HG03139 (cell line): ENCODE measurements around the gene CYGB.

ENCODE experiments used
- ATAC-seq: cut with Tn5 transposase; IDR thresholded peaks from one replicate; pipeline ENCODE4 v1.9.1; 2021; ENCODE audit not compliant: unreplicated experiment

CYGB gene

DNA sequence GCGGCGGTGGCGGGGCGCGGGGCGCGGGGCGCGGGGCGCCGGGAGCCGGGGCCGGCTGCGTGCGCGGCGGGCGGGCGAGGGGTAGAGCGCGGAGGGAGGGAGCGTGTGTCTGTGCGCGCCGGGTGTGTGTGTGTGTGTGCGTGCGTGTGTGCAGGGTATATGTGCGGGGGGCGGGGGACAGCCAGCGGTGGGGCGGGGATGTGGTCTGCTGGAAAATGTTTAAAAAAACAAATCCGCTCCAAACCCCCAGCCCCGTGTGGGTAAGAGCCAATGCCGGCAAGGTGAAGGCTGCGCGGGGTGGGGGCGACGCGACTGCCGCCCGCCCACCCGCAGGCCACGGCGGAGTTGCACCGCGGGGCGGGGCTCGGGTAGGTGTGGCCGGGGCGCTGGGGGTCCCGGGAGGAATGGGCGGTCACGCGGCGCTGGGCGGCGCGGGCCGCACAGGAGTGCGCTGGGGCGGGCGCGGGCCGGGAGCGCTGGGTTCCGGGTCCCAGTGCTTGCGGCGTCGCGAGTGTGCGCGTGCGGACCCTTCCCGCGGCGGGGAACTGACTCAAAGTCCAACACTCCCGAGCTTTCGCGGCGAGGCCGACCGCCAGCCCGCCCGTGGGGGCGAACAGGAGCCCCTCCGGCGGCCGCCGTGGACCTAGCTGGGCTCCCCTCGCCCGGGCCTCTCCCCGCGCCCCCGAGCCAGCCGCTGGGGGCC is at the start of gene CYGB:
Gene CYGB (minus strand): TSS at position 132 of the 703 bp plus-strand sequence. CDS start 167 bp downstream, outside the sequence.
- no peak for ATAC-seq

DNA sequence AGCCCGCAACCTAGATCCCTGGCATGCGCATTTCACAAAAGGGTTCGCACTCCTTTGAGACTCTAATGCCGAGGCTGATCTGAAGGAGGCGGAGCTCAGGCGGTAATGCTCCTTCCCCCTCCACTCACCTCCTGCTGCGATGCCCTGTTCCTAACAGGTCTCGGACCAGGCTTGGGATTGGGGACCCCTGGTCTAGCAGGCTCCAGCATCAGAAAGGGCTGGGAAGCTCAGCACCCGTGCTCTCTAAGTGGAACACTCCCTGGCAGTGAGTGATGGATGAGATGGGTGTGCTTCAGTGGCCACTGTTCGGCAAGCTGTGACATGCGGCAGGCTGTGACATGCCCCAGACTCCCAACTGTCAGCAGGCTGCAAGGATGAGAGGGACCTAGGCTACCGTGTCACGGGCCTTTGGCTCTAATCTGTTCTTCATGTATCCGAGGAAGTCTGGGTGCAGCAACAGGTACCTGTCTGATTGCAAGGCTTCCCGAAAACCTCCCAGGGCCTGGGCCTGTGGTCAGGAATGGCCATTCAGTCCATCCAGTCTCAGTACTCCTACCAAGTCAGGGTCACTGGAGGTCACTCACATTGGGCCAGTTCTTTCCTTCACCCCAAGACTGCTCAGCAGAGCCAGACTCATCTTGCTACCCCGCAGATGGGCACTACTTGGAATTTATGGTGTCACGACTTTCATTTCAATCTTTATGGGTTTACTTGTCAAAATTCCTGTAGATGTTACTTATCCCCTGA is 49.4 kb upstream of the CYGB start:
- ATAC-seq, result no peak

DNA sequence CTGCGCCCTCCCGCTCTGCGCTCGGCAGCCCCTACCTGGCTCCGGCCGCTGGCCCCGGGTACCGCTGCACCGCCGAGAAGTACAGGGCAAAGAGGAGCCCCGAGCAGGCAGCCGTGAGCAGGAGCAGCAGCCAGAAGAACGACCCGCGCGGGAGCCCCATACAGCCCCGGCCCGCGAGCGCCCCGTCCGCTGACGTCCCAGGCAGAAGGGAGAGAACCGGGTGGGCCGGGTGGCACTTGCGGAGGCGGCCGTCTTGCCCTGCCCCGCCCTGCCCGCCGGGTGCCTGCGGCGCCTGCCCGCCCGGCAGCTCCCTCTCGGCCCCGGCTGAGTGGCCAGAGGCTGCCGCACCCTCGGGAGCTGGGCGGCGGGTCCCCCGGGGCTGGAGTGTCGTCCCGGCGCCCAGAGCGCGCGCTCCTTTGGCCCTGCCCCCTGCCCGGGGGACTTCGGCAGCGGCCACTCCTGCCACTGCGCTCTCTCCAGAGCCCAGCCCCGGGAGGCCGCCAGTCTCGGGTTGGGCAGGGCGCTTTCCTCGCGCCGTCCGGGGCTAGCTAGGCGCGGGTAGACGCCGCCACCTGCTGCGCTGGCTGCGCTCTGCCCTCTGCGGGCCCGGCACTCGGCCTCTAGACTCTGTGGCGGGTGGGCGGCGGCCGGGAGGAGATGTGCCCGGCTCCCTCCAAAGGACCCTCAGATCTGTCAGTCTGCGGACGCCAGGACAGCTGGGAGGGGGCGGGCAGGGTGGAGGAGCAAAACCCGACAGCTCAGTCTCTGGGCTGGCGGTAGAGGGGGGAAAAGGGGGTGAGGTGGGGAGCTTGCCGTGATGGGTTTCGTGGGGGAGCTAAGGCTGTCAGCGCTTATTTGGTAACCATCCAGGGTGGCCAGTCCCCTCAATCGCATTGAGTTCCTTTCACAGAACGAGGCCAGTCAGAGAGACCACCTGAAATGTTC is 48.4 kb upstream of the CYGB start, which contains the start of gene ST6GALNAC2:
Gene ST6GALNAC2 (minus strand): TSS at position 212 of the 945 bp plus-strand sequence. CDS start 52 bp downstream, at position 160.
- no peak for ATAC-seq

DNA sequence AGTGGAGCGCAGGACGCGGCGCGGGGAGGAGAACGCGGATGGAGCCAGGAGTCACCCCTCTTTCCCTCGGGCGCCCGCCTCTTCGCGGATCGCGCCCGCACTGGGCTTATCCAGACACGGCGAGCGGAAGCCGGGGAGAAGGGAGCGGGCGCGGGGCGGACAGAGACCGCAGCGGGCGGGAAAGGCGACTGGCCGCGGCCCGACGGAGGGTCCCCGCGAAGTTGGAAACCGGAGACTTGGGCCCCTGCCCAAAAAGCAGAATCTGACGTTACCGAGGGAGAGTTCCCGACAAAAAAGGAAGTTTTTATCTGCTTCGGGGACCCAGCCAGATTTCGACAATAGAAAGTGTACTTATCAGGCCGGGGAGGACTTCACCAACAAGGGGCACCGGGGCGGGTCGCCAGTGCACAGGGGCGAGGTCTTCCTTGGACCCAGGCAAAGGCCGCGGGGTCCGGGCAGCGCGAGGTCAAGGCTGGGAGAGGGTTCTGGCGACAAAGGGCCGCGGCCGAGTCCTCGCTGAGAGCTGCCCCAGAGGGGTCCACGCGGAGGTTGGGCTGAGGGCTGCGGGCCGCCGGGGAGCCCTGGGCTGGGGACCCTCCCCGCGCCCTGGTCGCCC is 47.6 kb upstream of the CYGB start:
- no peak for ATAC-seq

DNA sequence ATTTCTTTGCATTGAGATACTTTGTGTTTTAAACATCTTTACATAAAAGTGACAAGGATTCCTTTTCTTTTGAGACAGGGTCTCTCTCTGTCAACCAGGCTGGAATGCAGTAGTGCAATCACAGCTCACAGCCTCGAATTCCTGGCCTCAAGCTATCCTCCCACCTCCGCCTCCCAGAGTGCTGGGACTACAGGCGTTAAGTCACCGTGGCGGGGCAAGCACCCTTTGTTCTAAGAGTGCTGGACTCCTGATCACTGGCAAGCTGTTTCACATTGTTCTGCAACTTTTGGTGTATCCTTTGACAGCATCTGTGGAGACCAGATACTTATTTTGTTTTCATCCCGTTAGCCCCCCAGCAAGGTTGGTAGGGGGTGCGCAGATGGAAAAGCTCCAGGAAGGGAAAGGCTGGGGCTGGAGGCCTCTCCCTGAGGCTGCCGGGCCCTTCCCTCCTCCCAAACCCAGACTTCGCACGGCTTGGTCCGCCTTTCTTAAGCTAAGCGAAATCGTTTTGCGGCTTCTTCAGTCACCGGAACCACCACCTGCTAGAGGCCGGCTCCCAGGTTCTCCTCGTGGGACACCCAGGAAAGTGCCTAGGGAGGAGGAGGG is 47.0 kb upstream of the CYGB start:
- no peak for ATAC-seq

DNA sequence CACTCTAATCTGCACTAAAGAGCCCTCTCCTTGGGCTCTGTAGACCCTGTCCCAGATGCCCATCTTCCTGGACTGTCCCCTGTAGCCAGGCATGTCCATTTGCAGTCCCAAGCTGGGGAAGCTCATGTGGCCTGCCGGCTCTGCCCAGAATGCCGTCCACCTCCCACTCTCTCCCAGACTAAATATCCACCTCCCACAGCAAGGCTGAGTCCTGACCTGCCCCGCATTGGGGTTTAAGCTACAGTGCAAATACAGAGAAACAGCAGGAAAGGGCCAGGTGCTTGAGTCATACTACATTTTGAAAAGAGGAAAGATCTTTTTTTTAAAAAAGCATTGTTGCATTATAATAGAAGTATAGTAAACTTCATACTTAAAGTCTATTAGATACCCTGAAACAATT is 45.2 kb upstream of the CYGB start:
- ATAC-seq, result no peak

DNA sequence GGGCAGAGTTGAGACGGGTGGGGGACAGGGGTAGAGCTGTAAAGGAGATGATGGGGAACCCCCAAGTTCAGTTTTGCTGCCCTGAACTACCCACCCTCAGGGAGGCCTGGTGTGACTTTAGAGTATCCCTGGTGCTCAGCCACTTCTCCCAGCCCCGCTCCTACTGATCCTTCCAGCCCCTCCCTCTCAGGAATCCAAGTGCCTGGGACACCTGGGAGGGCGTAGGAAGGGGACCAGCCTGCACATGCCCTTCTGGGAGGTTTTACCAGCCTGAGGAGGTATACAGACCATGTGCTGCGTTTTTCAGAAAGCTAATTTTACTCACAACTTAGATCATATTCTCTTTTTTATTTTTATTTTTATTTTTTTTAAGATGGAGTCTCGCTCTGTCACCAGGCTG is 44.0 kb upstream of the CYGB start:
- ATAC-seq, result no peak

DNA sequence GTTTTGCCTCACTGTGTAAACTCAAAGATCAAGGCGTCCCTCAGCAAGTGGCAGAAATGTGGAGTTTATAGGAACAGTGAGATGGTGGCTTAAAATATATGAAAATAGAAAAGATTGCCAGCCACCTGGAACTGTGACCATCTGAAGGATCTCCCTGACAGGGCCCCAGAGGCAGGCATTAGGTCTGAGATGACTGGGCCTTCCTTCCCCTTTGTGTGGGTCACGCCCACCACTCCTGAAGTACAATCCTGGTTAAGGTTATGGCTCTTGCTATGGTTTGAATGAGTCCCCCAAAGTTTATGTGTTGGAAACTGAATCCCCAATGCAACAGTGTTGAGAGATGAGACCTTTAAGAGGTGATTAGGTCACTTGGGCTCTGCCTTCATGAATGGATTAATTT is 41.8 kb upstream of the CYGB start:
- no peak for ATAC-seq

DNA sequence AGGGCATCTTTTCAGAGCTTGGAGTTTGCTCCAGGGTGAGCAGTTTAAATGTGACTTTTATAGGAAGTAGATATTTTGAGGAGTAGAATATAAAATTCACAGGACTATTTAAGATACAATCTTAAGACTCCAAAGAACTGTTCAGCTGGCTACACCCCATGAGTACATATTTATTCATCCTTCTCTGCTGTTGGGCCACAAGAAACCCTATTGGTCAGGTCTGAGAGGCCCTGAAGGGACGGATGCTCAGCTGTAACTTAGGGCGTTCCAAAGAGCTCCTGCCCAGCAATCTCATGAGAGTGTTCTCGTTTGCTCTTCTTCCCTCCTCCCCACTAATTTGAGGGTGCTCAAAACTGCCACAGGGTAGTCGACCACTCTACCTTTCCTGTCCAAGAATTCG is 40.9 kb upstream of the CYGB start:
- no peak for ATAC-seq

DNA sequence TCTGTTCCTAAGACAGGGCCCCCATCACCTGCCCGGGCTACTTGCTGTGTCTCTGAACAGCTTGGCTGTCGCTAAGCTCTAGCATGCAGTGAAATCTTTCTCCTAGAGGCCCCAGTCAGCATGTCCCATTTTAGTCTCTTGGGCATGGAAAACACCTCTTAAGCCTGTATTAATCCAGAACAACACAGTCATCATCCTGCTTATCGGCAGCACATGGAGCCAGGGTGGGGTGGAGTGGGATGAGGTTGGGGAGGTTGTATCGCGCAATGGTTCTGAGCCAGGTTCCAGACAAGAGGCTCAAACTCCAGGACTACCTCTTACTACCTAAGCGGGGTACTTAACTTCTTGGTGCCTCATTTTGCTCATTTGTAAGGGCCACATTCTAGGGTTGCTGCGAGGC is 40.4 kb upstream of the CYGB start:
- ATAC-seq, result no peak

DNA sequence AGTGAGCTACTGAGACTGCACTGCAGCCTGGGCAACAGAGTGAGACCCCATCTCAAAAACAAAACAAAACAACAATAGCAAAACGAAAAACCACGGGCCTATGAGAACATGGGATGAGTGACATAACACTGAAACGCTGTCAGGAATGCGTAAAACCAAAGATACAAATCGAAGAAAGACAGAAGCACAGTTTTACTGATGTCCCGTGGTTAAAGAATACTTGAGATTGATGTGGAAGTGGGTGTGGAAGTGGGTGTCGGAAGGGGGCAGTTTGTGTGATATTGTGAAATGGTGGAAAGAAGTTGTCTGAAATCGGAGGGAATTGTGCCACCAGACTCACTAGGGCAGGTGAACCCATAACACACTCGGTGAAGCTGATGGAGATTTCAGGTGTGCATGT is 38.7 kb upstream of the CYGB start:
- ATAC-seq, result no peak

DNA sequence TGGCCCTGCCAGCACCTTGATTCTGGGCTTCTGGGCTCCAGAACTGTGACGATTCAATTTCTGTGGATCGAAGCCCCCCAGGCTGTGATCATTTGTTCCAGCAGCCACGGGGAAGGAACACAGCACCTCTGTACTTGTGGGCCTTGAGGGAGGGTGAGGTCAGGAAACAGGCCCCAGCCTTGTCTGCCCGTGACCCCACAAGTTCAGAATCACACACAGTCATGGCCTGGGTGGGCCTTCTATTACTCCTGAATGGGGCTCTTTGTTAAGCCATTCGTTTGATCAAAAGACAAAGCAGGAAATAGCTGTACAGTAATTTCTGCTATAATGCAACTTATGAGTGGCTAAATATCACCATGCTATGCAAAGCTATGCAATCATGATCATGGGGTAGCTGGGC is 38.1 kb upstream of the CYGB start:
- no peak for ATAC-seq

DNA sequence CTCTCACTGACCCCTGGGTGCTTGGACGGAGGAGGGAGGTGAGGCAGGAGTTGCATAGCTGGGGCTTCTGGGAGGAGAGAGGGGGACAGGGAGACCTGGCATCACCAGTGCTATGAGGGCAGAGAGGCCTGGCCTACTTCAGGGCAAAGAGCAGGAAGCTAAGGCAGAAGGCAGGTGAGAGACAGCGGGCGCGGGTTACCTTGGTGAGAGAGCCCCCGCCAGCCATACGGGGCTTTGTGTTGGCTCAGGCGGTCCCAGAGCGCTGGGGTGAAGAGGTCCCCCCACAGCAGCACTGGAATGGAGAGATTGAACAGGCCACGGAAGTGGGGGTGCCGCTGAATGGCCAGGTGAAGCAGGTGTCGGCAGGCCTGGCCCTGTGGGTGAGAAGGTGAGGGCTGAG is 36.7 kb upstream of the CYGB start:
- no peak for ATAC-seq

DNA sequence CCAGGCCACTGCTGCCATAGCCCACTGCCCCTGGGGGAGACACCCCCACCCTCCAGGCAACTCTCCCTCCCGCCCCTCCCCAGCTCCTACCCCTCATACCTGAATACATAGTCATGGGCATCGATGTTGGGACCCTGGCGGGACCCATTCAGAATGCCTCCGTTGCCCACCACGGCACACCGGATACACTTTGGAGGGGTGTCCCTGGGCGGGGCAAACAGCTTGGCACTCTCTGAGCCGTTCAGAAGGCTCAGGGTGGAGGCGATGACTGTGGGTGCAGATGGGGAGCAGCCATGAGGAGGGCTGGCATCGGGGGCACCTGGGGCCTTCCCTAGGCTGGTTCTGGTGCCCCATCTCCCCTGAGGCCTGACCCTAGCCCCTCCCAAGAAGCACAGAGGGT is 35.6 kb upstream of the CYGB start:
- ATAC-seq, result no peak

DNA sequence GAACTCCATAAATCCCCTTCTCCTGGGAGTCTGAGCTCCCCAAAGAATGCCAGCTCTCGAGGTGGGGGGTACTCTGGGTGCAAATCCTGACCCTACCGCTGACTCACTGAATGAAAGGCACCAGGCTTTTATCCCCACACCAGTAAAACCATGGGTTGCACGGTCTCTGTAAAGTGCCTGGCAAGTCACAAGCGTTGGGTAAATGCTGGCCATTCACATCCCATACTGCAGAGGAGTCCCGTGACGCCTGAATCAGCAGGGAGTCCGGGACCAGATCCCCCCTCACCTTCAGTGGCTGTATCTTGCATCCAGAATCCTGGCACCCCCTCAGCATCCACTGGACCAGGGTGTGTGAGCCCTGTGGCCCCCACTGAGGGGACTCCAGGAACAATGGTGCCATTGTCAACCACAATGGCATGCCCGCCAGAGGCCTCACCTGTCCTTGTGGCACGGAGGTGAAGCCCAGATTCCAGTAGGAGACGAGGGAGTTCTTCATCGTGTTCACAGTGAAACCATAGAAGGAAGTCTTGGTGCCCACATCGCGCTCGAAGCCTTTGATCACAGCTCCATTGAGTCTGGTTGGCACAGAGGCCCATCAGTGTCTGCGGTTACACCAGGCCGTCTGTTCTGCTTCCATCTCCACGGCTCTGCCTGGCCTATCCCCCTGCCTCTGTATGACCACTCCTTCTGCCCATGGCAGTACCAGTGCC is 34.8 kb upstream of the CYGB start:
- ATAC-seq, result no peak

DNA sequence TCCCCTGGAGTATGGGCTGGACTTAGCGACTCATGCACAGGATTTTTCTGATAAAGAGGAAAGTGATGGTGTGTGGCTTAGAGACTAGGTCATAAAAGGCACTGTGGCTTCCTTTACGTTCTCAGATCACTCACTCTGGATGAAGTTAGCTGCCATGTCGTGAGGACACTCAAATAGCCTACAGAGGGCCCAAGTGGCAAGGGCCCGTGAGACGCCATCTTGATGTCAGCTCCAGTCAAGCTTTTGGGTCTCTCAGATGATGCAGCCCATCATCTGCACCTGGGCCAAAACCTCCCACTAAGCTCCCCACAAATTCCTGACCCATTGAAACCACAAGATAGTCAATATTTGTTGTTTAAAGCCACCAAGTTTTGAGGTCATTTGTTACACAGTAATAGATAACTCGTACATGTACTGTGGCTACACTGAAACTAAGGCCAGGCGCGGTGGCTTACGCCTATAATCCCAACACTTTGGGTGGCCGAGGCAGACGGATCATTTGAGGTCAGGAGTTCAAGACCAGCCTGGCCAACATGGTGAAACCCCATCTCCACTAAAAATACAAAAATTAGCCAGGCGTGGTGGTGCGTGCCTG is 33.5 kb upstream of the CYGB start:
- no peak for ATAC-seq

DNA sequence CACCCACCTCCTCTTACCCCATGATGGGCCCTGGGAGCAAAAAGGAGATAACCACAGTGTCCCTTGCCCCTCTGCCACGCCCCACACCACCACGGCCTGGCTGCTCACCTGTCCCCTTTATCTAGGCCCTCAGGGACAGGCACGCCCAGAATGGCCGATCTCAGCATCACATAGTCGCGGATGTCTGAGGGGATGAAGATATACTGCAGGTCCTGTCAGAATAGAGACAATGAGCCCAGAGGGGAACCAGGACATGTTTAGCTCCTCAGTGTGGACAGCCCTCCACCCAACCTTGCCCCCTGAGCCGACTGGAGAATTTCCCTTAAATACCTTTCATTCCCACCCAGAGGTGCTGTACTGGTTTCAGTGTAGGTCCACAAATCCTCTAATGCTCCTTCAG is 32.9 kb upstream of the CYGB start:
- ATAC-seq, result no peak

DNA sequence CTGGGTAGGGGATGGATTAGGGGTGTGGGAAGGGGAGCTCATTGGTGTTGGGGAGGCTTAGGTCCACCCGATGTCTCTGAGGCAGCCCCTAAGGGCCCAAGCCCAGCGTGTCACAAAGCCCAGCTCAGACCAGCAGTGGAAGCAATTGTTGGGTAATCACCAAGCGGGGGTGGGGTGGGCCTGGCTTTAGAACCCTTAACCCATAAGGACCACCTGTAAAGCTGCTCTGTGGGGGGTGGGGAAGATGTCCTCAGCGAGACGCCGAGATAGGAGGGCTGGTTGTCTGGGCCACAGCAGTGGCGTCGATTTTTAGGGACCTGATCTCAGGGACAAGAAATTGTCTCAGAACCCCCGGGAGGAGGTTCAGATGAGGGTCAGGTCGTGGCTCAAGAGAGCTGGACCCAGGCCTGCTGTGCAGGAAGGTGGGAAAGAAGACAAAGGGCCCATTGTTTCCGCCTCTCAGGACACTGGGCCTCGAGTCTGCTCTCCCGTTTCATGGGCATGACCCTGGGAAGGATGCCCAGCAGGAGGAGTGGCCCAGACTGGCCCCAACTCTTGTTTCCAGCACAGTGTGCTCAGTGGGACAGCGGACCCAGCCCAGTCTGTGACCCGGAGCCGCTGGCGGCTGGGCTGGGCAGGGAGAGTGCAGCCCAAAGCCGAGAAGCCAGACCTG is 32.2 kb upstream of the CYGB start:
- ATAC-seq, result no peak

DNA sequence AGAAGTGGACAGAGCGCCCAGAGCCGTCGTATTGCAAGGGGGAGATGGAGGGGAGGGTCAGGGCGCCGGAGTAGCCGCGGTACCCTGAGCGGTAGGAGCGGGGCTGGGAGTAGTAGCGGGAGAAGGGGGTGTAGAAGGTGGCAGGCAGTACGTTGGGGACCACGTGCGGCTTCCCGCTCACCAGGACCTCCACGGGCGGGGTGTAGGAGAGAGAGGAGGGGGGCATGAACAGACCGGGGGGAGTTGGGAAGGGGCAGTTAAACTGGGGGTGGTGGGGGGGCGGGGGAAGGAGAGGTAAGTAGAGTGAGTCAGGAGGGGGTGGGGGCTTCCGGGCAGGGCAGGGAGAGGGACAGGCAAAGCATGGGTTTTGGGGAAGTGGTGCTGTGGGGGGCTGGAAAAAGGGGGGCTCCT is 31.3 kb upstream of the CYGB start:
- ATAC-seq, result no peak
